T-helper 2 cell treated with Interferon-gamma antibody and Interleukin-4, amounts not matched to agents 100 ng/mL and 5 ng/mL, for 36 hours (primary cell): ENCODE results near the gene SULT1C2. TPM values are rescaled to one million over a fixed set of nuclear protein-coding genes. Genes with fewer than 3 reads are reported as not detected.
"Not testable (repeated sequence)": the region's sequence is repeated elsewhere in the genome, so short reads cannot be mapped to it uniquely, and the experiment has no call there.

Source experiments
- intact Hi-C: fragments of 100-400 bp; cut with micrococcal nuclease; formaldehyde crosslinking; loops from one replicate; pipeline ENCODE4 v1.15.1; 2023
- total RNA-seq: library from RNA; stranded (reverse); gene quantifications from 2 replicates; pipeline ENCODE4 v1.2.3, GENCODE V29; 2022

The SULT1C2 gene
- total RNA-seq, result not detected in 2 replicates

- intact Hi-C loops, result no loop called here
Observed at GRCh38 chr2:108288534-108289106, at the start of gene SULT1C2. Gene SULT1C2, plus strand, starts transcription at chr2:108288895. Its CDS starts 4,773 bp downstream, at chr2:108293668.

- intact Hi-C loops, result no loop called here
Observed at GRCh38 chr2:108239786-108240185, 48.9 kb upstream of the SULT1C2 start, which contains the start of gene SULT1C3. Gene SULT1C3, plus strand, starts transcription at chr2:108239968. Its CDS starts 7,227 bp downstream, at chr2:108247195.

GRCh38 chr2:108240966-108241365, 47.7 kb upstream of the SULT1C2 start:
- intact Hi-C loops, result no loop called here

GRCh38 chr2:108243566-108243965, 45.1 kb upstream of the SULT1C2 start:
- intact Hi-C loops, result no loop called here

- intact Hi-C loops, result no loop called here
Observed at GRCh38 chr2:108244667-108245414, 43.9 kb upstream of the SULT1C2 start.

- intact Hi-C loops, result no loop called here
Observed at GRCh38 chr2:108253106-108253505, 35.6 kb upstream of the SULT1C2 start.

GRCh38 chr2:108257757-108258331, 30.9 kb upstream of the SULT1C2 start:
- intact Hi-C loops, result no loop called here

GRCh38 chr2:108260773-108261172, 27.9 kb upstream of the SULT1C2 start:
- intact Hi-C loops, result no loop called here

GRCh38 chr2:108262036-108262435, 26.7 kb upstream of the SULT1C2 start:
- intact Hi-C loops, result no loop called here

GRCh38 chr2:108263401-108263800, 25.3 kb upstream of the SULT1C2 start:
- intact Hi-C loops, result no loop called here

- intact Hi-C loops, result no loop called here
Observed at GRCh38 chr2:108266218-108266617, 22.5 kb upstream of the SULT1C2 start.

- intact Hi-C loops, result no loop called here
Observed at GRCh38 chr2:108267101-108267500, 21.6 kb upstream of the SULT1C2 start.

GRCh38 chr2:108268001-108268400, 20.7 kb upstream of the SULT1C2 start:
- intact Hi-C loops, result no loop called here

GRCh38 chr2:108270346-108270745, 18.3 kb upstream of the SULT1C2 start:
- intact Hi-C loops, result no loop called here

- intact Hi-C loops, result no loop called here
Observed at GRCh38 chr2:108270768-108271506, 17.8 kb upstream of the SULT1C2 start.

- intact Hi-C loops, result no loop called here
Observed at GRCh38 chr2:108271691-108272253, 16.9 kb upstream of the SULT1C2 start.

- intact Hi-C loops, result no loop called here
Observed at GRCh38 chr2:108278631-108279030, 10.1 kb upstream of the SULT1C2 start.

- intact Hi-C loops, result no loop called here
Observed at GRCh38 chr2:108279468-108279867, 9.2 kb upstream of the SULT1C2 start.

- intact Hi-C loops, result no loop called here
Observed at GRCh38 chr2:108280466-108280865, 8.2 kb upstream of the SULT1C2 start.

GRCh38 chr2:108284566-108284965, 4.1 kb upstream of the SULT1C2 start:
- intact Hi-C loops, result not testable (repeated sequence)

- intact Hi-C loops, result no loop called here
Observed at GRCh38 chr2:108285616-108286015, 3.1 kb upstream of the SULT1C2 start.

GRCh38 chr2:108287169-108287568, 1.5 kb upstream of the SULT1C2 start:
- intact Hi-C loops, result no loop called here
